ENCODE measurements around the gene RETREG1.
"Not testable (repeated sequence)": the region's sequence is repeated elsewhere in the genome, so short reads cannot be mapped to it uniquely, and the experiment has no call there.

Gene RETREG1, protein sequence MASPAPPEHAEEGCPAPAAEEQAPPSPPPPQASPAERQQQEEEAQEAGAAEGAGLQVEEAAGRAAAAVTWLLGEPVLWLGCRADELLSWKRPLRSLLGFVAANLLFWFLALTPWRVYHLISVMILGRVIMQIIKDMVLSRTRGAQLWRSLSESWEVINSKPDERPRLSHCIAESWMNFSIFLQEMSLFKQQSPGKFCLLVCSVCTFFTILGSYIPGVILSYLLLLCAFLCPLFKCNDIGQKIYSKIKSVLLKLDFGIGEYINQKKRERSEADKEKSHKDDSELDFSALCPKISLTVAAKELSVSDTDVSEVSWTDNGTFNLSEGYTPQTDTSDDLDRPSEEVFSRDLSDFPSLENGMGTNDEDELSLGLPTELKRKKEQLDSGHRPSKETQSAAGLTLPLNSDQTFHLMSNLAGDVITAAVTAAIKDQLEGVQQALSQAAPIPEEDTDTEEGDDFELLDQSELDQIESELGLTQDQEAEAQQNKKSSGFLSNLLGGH

DNA sequence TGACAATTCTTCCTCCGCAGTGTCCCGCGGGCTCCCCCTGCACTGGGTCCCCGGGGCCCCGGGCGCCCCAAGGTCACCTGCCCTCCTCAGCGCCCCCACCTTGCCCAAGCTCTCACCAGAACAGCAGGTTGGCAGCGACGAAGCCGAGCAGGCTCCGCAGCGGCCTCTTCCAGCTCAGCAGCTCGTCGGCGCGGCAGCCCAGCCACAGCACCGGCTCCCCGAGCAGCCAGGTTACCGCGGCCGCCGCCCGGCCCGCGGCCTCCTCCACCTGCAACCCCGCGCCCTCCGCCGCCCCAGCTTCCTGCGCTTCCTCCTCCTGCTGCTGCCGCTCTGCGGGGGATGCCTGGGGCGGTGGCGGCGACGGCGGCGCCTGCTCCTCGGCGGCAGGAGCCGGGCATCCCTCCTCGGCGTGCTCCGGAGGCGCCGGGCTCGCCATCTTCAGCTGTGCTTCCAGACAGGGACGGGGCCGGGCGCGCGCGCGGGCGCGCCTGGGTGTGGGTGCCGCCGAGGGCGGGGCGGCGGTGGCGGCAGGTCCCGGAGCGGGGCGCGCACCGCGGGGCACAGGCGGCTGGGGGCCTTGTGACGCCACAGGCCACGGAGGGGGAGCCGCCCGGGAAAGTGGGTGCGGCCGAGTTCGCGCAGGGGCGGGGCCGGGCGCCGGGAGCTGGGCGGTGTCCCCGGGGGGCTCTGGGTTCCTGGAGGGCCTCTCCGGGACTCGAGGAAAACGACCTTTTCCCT is at the start of gene RETREG1:
RETREG1 (minus strand) TSS at position 462 of the 738 bp plus-strand sequence; CDS start at position 436, 26 bp downstream.
- DNase-seq (ENCODE audit: low read depth in 2 of 2), result peak; percentile 64 to 73

DNA sequence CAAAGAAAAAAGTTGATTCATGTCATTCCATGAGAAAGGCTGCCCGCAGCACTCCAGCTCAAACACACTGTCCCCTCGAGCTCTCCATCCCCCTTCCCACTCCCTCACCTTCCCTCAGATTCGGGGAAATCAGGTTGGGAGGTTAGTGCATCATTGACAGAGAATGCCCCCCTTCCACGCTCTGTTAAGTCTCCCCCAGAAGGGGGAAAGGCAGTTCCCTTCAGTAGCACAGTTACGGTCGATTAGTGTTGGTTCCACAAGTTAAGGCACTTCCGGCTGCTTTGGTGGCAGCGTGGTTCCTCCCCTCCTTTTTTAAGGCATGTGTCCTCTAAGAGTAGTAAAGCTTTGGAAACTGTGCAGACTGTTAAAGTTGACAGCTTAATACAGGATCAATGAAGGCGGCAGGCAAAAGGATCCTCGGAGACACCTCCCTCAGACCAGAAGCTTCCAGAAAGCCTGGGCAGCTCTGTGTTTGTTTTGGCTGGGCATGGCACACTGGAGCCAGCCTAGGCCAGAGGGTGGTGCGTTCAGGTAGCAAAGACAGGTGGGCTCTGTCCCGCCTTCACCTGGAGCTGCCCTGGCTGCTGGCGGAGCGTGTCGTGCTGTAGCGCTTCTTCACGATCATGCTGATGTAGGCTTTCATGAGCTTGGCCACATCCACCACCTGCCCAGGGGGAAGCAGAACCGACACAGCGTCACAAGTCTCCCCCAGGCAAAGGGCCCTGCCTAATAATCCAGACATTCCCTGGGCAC is 49.5 kb upstream of the RETREG1 start:
- no peak for DNase-seq (ENCODE audit: low read depth in 2 of 2)

DNA sequence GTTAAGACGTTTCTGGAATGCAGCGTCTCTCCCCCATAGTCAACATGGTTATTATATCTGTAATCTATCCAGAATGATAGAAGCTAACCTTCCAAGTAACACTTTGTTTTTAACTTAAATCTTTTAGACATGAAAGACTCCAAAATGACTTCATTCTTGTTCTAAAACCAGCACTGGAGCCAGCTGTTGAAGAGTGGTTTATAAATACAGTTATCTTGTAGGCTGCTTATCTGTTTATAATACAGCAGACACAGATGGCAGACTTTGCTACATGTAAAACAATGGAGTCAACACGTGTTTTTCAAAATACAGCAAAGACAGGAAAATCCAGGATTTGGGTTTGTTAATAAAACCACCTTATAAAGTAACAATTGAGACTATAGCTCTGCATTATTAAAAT is 48.8 kb upstream of the RETREG1 start:
- no peak for DNase-seq (ENCODE audit: low read depth in 2 of 2)

DNA sequence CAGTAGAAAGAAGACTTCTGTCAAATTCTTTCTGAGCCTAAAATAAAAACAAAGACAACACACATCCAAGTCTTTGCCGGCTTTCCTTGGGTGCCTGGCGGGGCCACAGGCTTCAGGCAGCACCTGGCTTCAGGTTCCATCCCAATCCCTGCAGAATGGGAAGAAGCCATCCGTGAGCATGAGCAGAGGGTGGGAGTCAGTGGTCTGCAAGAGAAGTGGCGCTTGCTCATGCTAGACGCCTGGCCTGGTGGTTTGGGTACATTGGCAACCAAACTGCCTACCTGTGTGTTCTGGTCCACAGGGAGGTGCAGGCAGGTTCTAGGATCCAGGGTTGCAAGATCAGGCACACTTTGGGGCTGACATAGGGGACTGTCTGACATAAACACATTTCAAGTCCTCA is 47.6 kb upstream of the RETREG1 start:
- DNase-seq (ENCODE audit: low read depth in 2 of 2), result no peak

DNA sequence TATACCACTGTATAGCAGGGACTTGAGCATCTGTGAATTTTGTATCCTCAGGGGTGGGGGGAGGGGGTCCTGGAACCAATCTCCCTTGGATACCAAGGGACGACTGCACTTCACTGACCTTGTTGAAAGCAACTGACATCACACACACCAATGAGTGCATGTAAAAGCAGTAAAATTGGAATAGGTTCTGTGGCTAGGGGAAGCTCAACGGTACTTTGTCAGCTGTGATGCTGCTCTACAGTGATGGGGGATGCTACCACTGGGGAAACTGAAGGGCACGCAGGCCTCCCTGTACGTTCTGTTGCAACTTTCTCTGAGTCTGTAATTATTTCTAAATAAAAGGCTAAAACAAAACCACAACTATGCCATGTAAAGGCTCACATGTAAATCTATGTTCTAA is 47.0 kb upstream of the RETREG1 start:
- DNase-seq (ENCODE audit: low read depth in 2 of 2), result no peak

DNA sequence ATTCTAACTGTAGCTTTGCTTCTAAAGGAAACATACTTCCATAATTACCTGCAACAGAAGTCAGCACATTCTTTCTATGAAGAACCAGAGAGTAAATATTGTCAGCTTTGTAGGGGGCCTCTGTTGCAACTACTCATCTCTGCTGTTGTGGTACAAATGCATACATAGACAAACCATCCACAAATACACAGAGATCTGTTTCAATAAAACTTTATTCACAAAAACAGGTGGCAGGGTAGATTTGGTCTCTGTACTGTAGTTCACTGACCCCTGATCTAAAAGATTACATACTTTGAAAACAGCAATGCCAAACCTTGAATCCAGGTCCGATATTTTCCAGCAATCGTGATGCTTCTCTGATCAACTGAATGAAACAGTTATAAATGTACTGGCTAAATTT is 44.9 kb upstream of the RETREG1 start:
- no peak for DNase-seq (ENCODE audit: low read depth in 2 of 2)

DNA sequence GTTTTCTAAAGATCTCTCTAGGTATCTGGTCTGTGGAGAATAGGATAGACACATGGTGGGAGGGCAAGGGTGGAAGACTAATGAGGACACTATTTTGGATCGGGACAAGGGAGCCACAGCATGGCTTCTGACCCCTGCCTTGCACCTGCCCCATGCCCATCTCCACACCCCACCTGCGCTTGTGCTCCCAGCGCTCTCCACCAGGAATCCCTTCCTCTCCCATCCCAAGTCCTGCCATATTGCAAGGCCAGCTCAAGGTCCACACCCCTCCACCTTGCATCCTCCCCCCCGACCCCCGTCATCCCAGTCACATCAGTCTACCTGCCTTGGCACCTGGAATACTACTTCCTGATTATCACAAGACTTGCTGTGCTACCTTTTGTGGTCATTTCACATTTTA is 44.2 kb upstream of the RETREG1 start:
- DNase-seq (ENCODE audit: low read depth in 2 of 2), result no peak

DNA sequence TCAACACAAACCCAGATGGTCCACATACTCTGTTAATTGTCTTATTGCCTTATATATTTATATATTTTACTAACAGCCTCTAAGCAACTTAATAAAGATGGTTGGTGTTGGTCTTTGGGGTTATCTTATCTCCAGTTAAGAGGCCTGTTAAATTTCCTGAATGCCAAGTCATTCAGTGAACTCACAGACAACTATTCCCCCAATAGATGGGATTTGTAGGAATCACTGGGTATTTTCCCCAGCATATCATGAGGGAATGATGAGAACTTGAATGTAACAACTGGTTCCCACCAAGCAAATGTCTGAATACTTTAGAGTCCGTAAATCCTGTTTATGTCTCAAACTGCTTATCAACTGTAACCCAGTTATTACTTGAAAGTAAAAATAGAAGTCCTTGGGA is 42.7 kb upstream of the RETREG1 start:
- no peak for DNase-seq (ENCODE audit: low read depth in 2 of 2)

DNA sequence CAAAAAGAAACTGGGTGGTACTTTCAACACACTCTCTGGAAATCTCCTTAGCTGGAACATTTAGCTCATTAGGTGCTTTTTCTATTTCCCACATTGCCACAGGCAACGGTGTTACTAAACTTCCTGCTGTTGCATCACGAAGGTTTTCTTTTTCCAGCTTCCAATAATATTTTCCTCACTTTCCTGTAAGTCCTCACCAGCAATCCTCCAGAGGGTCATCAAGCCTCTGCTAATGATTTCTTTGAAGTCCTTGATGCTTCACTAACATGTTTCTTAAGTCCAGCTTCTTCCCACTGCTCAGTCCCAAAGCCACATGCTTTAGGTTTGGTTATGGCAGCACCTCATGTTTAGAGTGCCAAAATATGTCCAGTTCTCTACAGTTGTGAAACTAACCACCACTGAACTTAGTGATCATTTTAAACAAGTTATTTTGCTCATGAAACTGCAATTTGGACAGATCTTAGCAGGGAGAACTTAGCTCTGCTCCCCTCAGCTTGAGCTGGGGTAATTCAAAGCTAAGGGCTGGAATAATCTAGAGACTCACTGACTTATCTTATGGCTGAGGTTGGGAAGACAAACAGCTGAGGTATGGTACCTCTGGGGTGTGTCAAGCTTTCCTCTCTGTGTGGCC is 39.9 kb upstream of the RETREG1 start:
- DNase-seq (ENCODE audit: low read depth in 2 of 2), result no peak

DNA sequence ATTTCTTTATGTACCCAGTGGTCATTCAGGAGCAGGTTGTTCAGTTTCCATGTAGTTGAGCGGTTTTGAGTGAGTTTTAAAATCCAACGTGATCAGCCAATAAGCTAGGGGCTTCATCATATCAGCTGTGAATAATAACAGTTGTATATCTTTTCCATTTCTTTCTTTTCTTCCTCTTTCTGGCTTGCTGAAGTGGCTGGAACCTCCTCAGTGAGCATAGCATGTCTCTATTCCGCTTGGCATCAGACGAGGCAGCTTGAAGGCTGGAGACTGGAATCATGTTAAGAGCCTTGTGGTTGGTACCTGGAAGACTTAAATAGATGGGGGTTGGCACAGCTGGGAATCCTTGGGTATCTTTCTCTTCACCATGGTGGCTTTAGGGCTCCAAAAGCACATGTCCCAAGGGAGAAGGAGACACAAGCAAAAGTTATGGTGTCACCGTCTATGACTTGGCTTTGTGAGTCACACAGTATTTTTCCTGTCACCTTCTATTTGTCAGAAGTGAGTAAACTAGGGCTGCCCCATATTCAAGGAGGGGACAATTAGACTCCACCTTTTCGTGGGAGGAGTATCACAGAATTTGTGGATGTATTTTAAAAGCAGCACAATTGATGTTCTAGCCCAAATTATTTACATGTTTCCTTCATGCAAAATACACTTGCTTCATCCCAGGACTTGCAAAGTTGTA is 38.0 kb upstream of the RETREG1 start:
- no peak for DNase-seq (ENCODE audit: low read depth in 2 of 2)

DNA sequence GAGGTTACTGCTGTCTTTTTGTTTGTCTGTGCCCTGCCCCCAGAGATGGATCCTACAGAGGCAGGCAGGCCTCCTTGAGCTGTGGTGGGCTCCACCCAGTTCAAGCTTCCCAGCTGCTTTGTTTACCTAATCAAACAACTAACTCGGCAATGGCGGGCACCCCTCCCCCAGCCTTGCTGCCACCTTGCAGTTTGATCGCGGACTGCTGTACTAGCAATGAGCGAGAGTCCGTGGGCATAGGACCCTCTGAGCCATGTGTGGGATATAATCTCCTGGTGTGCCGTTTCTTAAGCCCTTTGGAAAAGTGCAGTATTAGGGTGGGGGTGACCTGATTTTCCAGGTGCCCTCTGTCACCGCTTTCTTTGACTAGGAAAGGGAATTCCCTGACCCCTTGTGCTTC is 31.9 kb upstream of the RETREG1 start:
- DNase-seq (ENCODE audit: low read depth in 2 of 2), result not testable (repeated sequence)

DNA sequence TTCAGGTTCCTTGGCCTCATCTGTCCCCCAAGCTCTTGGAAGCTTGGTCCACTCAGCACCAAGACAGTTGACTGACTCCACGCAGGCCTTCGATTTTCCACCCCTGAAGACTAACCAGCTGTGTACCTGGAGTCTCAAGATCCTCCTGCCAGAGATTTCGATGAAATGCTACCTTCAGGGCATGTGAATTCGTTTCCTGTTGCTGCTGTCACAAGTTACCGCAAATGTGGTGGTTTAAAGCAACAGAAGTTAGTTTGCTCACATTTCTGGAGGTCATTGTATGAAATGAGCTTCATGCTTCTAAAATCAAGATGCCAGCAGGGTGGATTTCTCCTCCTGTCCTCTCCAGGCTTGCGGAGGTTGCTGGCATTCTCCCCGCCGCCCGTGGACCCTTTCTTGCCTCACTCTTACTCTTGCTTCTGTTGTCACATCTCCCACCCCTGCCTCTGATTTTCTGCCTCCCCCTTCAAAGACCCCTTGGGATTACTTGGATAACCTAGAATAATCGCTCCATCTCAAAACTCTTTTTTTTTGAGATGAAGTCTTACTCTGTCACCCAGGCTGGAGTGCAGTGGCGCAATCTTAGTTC is 27.6 kb upstream of the RETREG1 start:
- DNase-seq (ENCODE audit: low read depth in 2 of 2), result no peak

DNA sequence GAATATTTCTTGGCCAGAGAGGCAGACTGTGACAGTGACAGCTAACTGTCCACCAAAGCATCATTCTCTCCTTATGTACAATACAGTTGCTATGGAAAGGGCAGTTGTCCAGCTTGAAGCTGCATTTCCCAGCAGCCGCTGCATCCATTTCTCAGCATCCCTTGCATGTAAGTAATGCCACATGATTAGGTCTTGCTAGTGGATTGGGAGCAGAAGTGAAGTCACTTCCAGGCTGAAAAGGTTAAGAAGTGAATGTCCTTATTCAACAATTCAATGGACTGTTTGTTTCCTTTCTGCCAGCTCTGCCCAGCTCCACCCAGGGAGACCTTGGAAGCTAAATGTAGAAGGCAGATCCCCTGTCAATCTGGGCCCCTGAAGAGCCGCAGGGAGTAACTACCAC is 26.1 kb upstream of the RETREG1 start:
- DNase-seq (ENCODE audit: low read depth in 2 of 2), result no peak

DNA sequence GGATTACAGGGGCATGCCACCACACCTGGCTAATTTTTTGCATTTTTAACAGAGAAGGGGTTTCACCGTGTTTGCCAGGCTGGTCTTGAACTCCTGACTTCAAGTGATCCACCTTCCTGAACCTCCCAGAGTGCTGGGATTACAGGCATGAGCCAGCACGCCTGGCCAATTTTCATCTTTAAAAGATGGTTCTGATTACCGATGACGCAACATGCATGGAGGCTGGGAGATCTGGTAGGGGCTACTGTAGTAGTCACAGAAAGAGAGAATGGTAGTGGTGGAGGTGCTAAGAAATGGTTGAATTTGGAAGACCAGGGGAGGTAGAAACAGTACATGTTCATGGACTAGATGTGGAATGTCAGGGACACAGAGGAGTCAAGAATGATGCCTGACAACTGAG is 22.4 kb upstream of the RETREG1 start:
- DNase-seq (ENCODE audit: low read depth in 2 of 2), result no peak

DNA sequence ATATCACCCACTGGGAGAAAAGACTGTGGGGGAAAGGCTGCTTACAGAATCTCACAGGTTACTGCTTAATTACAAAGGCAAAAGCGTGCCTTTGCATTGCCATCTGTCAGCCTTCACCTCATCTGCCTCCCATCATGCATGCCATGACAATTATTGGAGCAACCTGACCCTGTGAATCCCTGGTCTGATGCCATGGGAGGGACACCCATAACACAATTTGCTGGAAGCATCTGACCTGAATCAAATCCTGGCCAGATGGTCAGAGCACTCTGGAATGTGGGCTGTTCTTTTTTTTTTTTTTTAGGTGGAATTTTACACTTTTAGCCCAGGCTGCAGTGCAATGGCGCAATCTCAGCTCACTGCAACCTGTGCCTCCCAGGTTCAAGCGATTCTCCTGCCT is 11.6 kb upstream of the RETREG1 start:
- DNase-seq (ENCODE audit: low read depth in 2 of 2), result no peak

DNA sequence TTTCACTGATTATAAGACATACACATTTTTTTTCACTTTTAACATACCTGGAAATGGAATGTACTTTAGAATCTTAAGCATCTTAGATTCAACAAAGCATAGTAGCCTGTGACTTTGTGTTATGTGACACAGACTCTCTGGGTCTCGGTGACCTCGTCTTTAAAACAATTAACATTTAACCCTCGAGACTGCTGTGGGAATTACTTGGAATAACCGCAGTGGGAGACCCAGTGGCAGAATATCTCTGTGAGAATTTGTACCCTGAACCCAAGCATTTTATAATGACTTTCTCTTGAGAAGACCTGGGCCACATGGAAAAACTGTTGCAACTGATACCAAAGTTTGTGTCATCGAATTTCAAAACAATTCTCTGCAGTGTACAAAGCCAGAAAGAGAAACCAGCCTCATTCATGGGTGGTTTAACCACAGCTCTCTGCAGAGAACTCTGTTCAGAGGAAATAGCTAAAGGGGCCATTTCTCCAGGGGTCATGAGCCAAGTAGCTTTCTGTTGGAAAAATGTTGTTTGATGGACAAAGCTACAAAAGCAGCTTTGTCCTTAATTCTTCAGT is 10.0 kb upstream of the RETREG1 start:
- DNase-seq (ENCODE audit: low read depth in 2 of 2), result peak in 1 of 2 experiments; percentile 11

DNA sequence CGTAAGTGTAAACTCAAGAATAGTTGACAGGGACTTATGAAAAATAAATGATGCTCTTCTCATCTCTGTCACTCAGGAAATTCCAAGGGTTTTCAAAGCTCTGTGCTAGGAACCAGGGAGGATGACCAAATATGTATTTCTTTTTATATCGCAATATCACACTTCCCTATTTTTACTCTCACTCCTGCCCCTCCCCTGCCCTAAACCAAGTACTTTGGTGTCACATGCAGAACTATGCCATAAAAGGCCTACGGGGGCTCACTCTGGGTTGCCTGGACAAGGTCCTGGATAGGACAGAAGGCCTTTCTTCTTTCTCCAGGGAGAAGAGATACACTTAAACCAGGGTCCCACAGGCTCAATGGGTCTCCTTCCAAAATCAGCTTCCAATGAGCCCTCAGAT is 8.3 kb upstream of the RETREG1 start:
- no peak for DNase-seq (ENCODE audit: low read depth in 2 of 2)

DNA sequence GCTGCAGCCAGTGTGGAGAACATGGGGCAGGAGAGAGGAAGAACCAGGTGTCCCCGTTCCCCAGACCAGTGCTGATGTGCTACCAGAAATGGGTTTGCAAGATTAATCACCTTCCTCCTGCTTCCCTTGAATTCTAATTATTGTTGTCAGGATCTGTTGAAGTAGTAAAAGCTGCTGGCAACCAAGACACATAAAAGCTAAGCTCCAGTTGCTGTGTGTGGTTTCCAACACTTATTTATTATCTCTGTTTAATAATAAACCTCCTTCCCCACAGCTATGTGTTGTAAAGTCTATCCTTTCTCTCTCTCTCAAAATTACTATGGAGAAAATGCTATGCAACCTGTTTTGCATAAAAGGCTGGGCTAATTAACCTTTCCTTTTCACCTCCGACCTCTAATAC is 2.3 kb upstream of the RETREG1 start:
- DNase-seq (ENCODE audit: low read depth in 2 of 2), result no peak

DNA sequence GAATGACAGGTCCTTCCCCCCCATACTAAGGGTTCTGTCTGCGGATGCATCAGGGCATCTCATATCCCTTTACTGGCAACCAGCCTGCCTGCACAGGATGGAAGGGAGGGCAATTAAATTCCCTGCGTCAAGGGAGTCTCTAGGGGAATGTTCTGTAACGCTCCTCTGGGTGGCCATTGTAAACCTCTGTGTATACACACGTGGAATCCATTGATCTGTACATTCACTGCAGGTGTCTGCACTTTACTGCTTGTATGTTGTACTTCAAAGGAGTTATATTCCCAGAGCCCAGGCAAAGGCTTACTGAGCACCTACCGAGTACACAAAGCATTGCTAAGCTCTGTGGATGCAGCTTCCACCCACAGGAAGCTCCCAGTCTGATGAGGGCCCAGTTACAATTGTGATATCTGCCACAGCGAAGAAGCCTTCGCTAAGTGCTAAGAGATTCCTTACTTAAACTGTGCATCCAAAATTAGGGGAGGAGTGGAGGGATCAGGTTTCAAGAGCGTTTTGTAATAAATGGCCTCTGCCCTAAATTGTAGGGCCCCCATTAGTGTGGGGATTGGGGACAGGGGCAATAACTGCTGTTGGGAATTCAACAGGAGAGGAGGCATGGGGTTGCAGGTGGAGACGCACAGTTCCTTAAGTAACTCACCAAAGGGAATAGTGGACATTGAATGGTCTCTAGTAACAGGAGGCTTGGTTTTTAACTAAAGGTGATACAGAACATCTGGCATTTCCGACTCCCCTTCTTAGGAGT is 1.5 kb upstream of the RETREG1 start:
- DNase-seq (ENCODE audit: low read depth in 2 of 2), result no peak

Data from stimulated activated CD4-positive, alpha-beta T cell treated with anti-CD3 and anti-CD28 coated beads, Interleukin-12 subunit alpha, Interleukin-12 subunit beta, amount 100 ng/mL, for 24 hours (primary cell).